Activated CD8-positive, alpha-beta memory T cell treated with anti-CD3 and anti-CD28 coated beads for 36 hours (primary cell): ENCODE data around the gene TBX15. TPM values are rescaled to one million over a fixed set of nuclear protein-coding genes. Genes with fewer than 3 reads are reported as not detected.

Experiments
- CTCF ChIA-PET: fragments of 350-600 bp; sonication (Branson Sonifier 250); formaldehyde crosslinking; loops from one replicate; lab custom pipeline; 2021; ENCODE audit warnings: antibody characterized with exemption; lab: Charles Lee
- POLR2A ChIA-PET: fragments of 350-600 bp; sonication (Branson Sonifier 250); formaldehyde crosslinking; loops from one replicate; lab custom pipeline; 2021; ENCODE audit warnings: antibody characterized with exemption; lab: Charles Lee
- total RNA-seq, 2 experiments: library from RNA; stranded (reverse); gene quantifications; one replicate each; pipeline ENCODE4 v1.2.3, GENCODE V29; 2021

TBX15 gene
- total RNA-seq: not detected

GRCh38 chr1:118988186-118989005 is at the start of gene TBX15:
Gene TBX15 (minus strand): TSS chr1:118988343. CDS start chr1:118987795, 548 bp downstream.
- ChIA-PET POLR2A (no interaction called here), CTCF (no interaction called here)

DNA sequence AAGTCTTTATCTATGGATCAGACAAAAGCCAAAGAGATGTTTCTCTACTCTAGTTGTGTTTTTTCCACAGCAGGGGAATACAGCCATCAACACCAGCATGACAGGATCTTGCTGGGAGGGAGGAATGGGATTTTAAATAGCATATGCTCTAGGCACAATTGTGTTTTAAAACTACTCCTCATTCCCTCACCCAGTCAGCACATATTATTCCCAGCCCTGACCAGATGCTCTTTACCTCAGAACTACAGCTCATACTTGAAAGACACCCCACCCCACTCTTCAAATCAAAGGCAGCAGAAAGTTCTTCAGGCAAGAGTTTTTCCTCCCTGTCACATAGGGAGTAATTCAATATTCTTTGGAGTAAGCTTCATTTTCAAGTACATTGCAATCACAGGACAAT is 46.2 kb upstream of the TBX15 start:
- ChIA-PET POLR2A (no interaction called here), CTCF (no interaction called here)

- ChIA-PET CTCF (no interaction called here), POLR2A (no interaction called here)
These were observed 44.8 kb upstream of the TBX15 start for GRCh38 chr1:119032986-119033385.

GRCh38 chr1:119027759-119028158 is 39.6 kb upstream of the TBX15 start:
- ChIA-PET POLR2A (no interaction called here), CTCF (no interaction called here)

DNA sequence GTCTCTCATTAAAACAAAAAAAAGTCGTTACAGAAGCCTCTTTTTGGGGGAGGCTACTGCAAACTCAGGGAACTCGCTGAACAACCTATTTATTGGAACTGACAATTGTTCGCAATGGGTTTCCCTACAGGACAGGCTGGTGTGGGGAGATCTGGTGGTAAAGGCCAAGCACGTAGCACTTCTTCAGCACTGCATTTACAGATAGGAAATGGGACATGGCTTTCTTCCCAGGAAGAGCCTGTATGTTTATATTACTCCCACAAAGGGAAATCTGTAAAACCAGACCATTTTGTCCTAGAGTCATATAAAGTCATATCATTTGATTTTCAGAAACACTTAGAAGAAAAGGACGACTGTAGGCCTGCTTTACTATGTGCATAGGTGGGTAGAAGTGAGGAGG is 38.8 kb upstream of the TBX15 start:
- ChIA-PET POLR2A (no interaction called here), CTCF (no interaction called here)

DNA sequence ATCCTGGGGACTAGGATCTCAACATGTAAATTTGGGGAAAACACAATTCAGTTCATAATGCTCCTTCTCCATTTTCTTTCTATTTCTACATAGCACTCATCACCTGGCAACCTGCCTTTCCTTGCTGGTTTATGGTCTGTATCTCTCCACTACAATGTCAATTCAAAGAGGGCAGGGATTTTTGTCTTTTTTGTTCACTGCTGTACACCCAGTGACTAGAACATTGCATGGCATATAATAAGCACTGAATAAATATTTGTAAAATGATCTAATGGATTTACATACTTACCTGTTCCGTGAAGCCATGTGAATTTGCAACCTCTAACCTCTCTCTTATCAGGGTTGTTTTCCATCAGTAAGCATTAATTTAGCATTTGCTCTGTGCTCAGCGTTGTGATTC is 27.4 kb upstream of the TBX15 start:
- ChIA-PET POLR2A (no interaction called here), CTCF (no interaction called here)

- CTCF ChIA-PET: no interaction called here
- POLR2A ChIA-PET: no interaction called here
These were observed 24.2 kb upstream of the TBX15 start for GRCh38 chr1:119012383-119012782.

DNA sequence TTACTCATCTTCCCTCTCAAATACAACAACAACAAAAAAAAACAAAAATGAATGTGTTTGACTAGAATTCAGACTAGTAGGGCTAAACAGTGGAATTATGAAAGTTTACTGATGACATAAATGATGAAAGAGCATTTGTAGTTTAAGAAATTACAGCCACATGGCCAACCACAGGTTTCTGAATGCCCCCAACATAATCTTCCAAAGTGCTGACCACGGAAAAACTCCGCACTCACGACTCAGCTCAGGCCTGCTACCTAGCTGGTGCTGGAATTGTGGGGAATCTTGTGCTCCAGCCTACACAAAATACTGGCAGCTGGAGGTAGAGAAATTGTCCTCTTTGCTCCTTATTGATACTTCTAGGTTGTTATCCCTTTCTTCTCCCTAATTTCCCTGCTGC is 23.6 kb upstream of the TBX15 start:
- CTCF ChIA-PET: no interaction called here
- POLR2A ChIA-PET: no interaction called here

DNA sequence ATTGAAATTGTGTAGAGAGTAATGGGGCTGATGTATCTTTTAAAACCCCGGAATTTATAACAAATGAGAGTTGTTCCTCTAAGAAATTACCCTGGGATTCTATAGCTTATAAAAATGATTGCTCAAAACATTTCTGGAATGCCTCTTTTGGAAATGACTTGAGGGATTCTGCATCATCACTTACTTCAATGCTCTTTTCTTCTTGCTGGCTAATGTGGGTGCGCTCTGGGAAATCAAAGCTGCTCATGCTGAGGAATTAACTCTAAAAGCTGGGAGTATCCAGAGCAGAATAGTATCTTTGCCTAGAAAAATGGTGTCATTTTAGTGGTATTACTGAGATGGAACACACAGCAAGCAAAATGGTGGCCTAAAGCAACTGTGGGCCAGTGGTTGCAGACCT is 23.0 kb upstream of the TBX15 start:
- ChIA-PET CTCF (no interaction called here), POLR2A (no interaction called here)

DNA sequence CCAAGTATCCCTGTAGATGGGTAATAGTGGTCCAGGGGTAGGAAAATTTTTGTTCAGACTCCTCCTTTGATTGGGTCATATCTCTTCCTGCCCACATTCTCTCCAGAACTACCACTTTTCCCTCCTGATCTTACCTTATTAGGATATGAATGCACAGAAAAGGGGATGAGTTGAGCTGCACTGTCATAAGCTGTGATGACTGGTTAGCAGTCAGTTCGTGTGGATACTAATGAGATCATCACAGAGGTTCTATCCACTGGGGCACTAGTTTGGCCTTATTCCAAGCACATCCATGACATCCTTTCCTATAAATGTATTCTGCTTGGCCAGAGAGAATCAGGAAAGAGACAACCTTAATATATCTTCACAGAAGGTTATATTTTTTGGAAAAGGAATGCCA is 22.1 kb upstream of the TBX15 start:
- POLR2A ChIA-PET: no interaction called here
- CTCF ChIA-PET: no interaction called here

GRCh38 chr1:119009312-119009655 is 21.1 kb upstream of the TBX15 start:
- POLR2A ChIA-PET: no interaction called here

GRCh38 chr1:119008483-119009311 is 20.6 kb upstream of the TBX15 start:
- POLR2A ChIA-PET: no interaction called here
- CTCF ChIA-PET: interaction anchor here (0.6 to 1.4 kb wide), 2 partner anchors 14 to 123 kb away, joined by 3 to 6 read pairs; no protein-coding TSS in a partner anchor

More at GRCh38 chr1:119009312-119009655, 21.1 kb upstream of the TBX15 start:
- CTCF ChIA-PET: interaction anchor here (0.6 kb wide), 1 partner anchor 122 kb away, joined by 6 read pairs; no protein-coding TSS in a partner anchor

- CTCF ChIA-PET: interaction anchor here (1.4 kb wide), 1 partner anchor 13 kb away, joined by 3 read pairs; no protein-coding TSS in a partner anchor
These were observed 19.7 kb upstream of the TBX15 start for GRCh38 chr1:119007670-119008482.

GRCh38 chr1:119007339-119007669 is 19.2 kb upstream of the TBX15 start:
- ChIA-PET CTCF (no interaction called here), POLR2A (no interaction called here)

More at GRCh38 chr1:119007670-119008482, 19.7 kb upstream of the TBX15 start:
- POLR2A ChIA-PET: no interaction called here

DNA sequence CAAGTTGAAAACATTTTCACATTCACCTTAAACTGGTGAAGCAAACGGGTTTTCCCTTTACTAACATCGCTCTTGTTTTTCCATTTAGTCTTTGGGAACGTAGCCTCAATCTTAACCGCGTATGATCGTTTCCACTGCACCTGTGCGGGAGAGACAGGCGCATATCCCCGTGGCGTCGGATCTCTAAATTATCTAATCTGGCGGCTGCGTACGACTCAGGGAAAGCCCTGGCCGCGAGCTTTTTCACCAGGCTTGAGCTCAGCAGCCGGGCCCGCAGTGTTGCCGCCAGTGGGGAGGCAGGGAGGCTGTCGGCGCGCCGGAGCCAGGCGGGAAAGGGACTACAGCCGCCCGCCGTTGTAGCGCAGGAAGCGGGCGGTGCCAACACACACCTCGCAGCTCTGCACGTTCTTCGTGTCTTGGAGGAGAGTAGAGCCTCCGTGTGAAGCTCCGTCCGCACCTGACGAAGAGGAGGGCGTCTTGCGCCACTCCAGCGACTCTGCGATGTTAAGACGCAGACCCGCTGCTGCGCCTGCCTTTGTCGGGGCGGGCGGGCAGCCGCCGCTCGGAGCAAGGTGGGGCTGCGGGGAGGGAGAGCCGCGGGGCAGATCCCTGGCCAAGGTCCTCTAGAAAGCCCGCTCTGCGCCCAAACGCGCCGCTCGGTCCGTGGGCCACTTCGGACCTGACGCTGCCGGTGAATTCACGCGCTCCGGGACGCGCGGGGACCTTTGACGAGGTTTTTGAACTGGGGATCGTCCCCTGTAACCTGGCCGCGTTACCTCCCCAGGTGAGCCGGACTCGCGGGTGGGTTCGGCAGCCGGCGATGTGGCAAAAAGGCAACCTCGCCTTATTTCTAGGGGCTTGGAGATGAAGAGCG is 18.5 kb upstream of the TBX15 start:
- CTCF ChIA-PET: no interaction called here
- POLR2A ChIA-PET: no interaction called here

- POLR2A ChIA-PET: no interaction called here
- CTCF ChIA-PET: no interaction called here
These were observed 17.7 kb upstream of the TBX15 start for GRCh38 chr1:119005724-119006405.

GRCh38 chr1:119004781-119005180 is 16.6 kb upstream of the TBX15 start:
- ChIA-PET CTCF (no interaction called here), POLR2A (no interaction called here)

DNA sequence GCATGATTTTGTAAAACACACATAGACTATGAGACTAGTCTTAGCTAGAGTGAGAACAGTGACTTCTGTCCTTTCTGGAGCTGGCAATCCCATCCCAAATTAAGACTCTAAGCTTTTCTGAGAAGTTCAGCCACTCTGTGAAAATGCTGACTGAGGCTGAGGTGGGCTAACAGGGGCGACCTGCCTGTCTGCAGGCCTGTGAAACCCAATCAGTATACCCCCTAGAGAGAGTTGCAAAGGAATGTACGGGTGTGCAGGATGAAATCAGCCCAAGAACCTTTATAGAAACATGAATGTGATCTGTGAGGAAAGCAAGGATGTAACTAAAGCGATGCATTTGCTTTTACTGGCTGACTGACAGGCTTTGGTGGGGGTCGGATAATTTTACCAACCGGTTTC is 16.0 kb upstream of the TBX15 start:
- CTCF ChIA-PET: no interaction called here
- POLR2A ChIA-PET: no interaction called here
